NB4 (cell line): ENCODE results near the gene HK3.

Source experiments
- CTCF ChIP-seq: IDR thresholded peaks from one replicate; pipeline ENCODE4 v1.5.1; 2012; ENCODE audit warnings: low read depth, low read length
- MAX ChIP-seq: IDR thresholded peaks from 2 replicates; pipeline ENCODE4 v1.6.1; 2011; ENCODE audit warnings: low read depth, low read length
- POLR2A ChIP-seq: IDR thresholded peaks from 2 replicates; pipeline ENCODE4 v1.6.1; 2011; ENCODE audit warnings: mild to moderate bottlenecking; ENCODE audit not compliant: insufficient read length; ENCODE audit errors: extremely low read depth

GRCh38 chr5:176846335-176847140, 52.6 kb downstream of the HK3 start:
- TF ChIP-seq CTCF (no peak), MAX (no peak), POLR2A (no peak)
